ENCODE results near the gene ZNF100.

DNA sequence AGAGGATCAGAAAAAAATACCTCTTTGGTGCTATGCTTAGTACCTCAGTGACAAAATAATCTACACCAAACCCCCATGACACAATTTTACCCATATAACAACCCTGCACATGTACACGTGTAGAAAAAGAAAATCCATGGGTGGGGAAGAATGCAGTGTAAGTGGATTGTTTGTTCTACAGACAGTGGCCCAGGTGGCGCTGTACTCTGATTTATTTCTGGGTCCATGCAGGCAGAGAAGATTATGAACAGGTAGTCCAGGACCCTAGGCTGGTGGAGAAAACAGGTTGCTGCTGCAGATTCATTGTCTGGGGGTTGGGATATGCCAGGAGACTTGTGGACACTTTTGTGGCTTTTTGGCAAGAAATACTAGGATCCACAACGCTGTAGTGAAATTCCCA is 9.1 kb downstream of the ZNF100 start:
- TF ChIP-seq POLR2AphosphoS5 (IDR thresholded peaks at IDR 0.05; ENCODE audit: low read depth, low read length) (no peak), POLR2A (IDR thresholded peaks at IDR 0.05; ENCODE audit: low read depth, low read length) (no peak)
